HG03039 (cell line): ENCODE results near the gene TM9SF1.
A peak's percentile ranks its signal among the peaks of the same experiment; 100 is the strongest.

ENCODE experiments used
- ATAC-seq: cut with Tn5 transposase; IDR thresholded peaks from one replicate; pipeline ENCODE4 v1.9.1; 2021; ENCODE audit warnings: mild to moderate bottlenecking, moderate library complexity; ENCODE audit not compliant: unreplicated experiment

Gene TM9SF1

GRCh38 chr14:24156840-24157239 lies 38.4 kb downstream of the TM9SF1 start:
- no peak for ATAC-seq

- ATAC-seq, result no peak
Observed at GRCh38 chr14:24155100-24155499, 40.1 kb downstream of the TM9SF1 start.

GRCh38 chr14:24151404-24152080 lies 43.7 kb downstream of the TM9SF1 start:
- no peak for ATAC-seq

- ATAC-seq, result no peak
Observed at GRCh38 chr14:24150993-24151392, 44.2 kb downstream of the TM9SF1 start.

GRCh38 chr14:24150567-24150966 lies 44.7 kb downstream of the TM9SF1 start:
- ATAC-seq, result no peak

GRCh38 chr14:24150061-24150460 lies 45.2 kb downstream of the TM9SF1 start:
- no peak for ATAC-seq

- no peak for ATAC-seq
Observed at GRCh38 chr14:24149302-24149969, 45.8 kb downstream of the TM9SF1 start.

GRCh38 chr14:24147761-24148428 lies 47.3 kb downstream of the TM9SF1 start:
- ATAC-seq, result no peak

GRCh38 chr14:24146978-24147760 lies 48.1 kb downstream of the TM9SF1 start, which contains the start of gene RNF31:
Gene RNF31 (plus strand): TSS chr14:24147498. CDS start chr14:24147699, 201 bp downstream.
- ATAC-seq, result peak; percentile 80

- peak; percentile 51 for ATAC-seq
Observed at GRCh38 chr14:24146453-24146977, 48.7 kb downstream of the TM9SF1 start, which contains the start of gene PSME2. Gene PSME2 (minus strand): TSS chr14:24146610. CDS start chr14:24146581, 29 bp downstream.

- no peak for ATAC-seq
Observed at GRCh38 chr14:24145690-24146452, 49.4 kb downstream of the TM9SF1 start.

- ATAC-seq, result no peak
Observed at GRCh38 chr14:24145219-24145618, 50.0 kb downstream of the TM9SF1 start.

- no peak for ATAC-seq
Observed at GRCh38 chr14:24144451-24144850, 50.8 kb downstream of the TM9SF1 start.

- ATAC-seq, result no peak
Observed at GRCh38 chr14:24143511-24143910, 51.7 kb downstream of the TM9SF1 start.

GRCh38 chr14:24141097-24141880 lies 54.0 kb downstream of the TM9SF1 start, which contains the start of gene EMC9:
Gene EMC9 (minus strand): TSS chr14:24141591. CDS start chr14:24141304, 287 bp downstream.
- peak; percentile 72 for ATAC-seq

- no peak for ATAC-seq
Observed at GRCh38 chr14:24139272-24139934, 55.8 kb downstream of the TM9SF1 start.
